ENCODE data around the gene PTPRE. TPM values are rescaled to one million over a fixed set of nuclear protein-coding genes. Genes with fewer than 3 reads are reported as not detected.

Gene PTPRE
- total RNA-seq, 1 donor from 2014 or later = 70.6 TPM

- Histone ChIP-seq H3K9me3 (no peaks in the 10 kb centered on the region), H3K4me1 (no peaks in the 10 kb centered on the region), H3K27me3 (no peaks in the 10 kb centered on the region), H3K27ac (no peak overlapping the region), H3K36me3 (no peaks in the 10 kb centered on the region), H3K4me3 (no peak overlapping the region)
- ATAC-seq (peak; percentile 50), DNase-seq (no peak)
- TF ChIP-seq CTCF (IDR thresholded peaks at IDR 0.05) = no peak
- intact Hi-C loops (cut with DNase I) = no loop called here
Observed at GRCh38 chr10:128095027-128095752, 188.3 kb downstream of the PTPRE start.

DNA sequence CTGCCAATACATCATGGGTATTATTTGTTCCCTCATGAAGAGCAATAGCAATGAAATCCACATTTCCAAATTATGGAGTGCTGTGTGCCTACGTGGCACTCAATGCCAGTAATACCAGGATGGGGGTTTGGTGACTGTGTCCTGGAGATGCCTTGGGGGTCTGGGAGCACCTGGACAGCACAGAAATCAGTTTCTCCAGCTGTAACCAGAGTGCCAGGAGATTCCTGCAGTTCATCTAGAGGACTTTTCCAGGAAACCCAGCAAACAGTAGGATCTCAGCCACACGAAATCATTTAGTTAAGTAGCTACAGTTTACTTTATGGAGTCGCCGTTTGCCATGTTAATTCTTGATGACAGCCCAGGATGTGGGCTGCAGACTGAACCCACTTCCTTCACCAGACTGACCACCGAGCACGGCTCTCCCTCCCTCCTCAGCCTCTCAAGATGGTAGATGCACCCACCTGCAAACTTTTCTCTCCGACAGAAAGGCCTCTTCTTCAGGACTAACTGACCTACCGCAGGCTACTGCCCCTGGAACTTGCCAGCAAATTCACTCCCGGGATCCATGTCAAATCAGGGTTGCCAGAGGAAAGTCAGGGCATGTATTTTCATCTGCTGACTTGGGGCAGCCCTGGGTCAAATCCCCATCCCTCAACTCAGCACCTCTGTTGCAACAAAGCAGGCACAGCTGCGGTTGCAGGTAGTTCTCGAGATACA, 189.0 kb downstream of the PTPRE start:
- ATAC-seq (no peak), DNase-seq (no peak)
- TF ChIP-seq CTCF (IDR thresholded peaks at IDR 0.05) = no peak
- H3K4me1 ChIP-seq = no peaks in the 10 kb centered on the region
- intact Hi-C loops (cut with DNase I) = no loop called here
- no peak overlapping the region for H3K4me3 ChIP-seq
- no peaks in the 10 kb centered on the region for H3K27me3 ChIP-seq
- H3K9me3 ChIP-seq = no peaks in the 10 kb centered on the region
- no peaks in the 10 kb centered on the region for H3K36me3 ChIP-seq
- H3K27ac ChIP-seq = no peak overlapping the region

- no peak for DNase-seq
- ATAC-seq = no peak
- intact Hi-C loops (cut with DNase I) = no loop called here
- no peak for TF ChIP-seq CTCF (IDR thresholded peaks at IDR 0.05)
- Histone ChIP-seq H3K4me1 (no peaks in the 10 kb centered on the region), H3K36me3 (no peaks in the 10 kb centered on the region), H3K27me3 (no peaks in the 10 kb centered on the region), H3K27ac (no peak overlapping the region), H3K4me3 (no peak overlapping the region), H3K9me3 (no peaks in the 10 kb centered on the region)
Observed at GRCh38 chr10:128096486-128097199, 189.7 kb downstream of the PTPRE start.

GRCh38 chr10:128097783-128098182, 190.9 kb downstream of the PTPRE start:
- Histone ChIP-seq H3K9me3 (no peaks in the 10 kb centered on the region), H3K4me1 (no peaks in the 10 kb centered on the region), H3K27ac (no peak overlapping the region), H3K4me3 (no peak overlapping the region), H3K36me3 (no peaks in the 10 kb centered on the region), H3K27me3 (no peaks in the 10 kb centered on the region)
- TF ChIP-seq CTCF (IDR thresholded peaks at IDR 0.05) = no peak
- intact Hi-C loops (cut with DNase I) = no loop called here
- ATAC-seq = no peak
- no peak for DNase-seq

DNA sequence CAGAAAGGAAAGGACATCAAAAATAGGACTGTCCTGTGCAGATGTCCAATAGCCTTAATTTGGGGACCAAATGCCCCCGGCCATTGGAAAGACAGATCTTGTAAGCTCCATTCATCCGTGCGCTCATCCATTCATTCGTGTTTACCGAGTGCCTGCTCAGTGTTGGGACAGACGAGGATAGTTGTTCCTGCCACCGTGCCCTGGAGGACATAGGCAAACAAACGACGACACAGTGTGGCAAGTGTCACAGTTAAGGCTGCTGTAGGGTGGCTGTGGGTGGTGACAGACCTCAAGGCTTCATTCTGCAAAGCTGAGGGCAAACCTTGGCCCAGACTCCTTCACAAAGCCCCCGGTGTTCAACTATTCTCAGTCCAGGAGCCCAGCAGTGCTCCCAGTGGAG, 191.7 kb downstream of the PTPRE start:
- ATAC-seq = no peak
- Histone ChIP-seq H3K4me1 (no peaks in the 10 kb centered on the region), H3K27ac (no peak overlapping the region), H3K9me3 (no peaks in the 10 kb centered on the region), H3K36me3 (no peaks in the 10 kb centered on the region), H3K27me3 (no peaks in the 10 kb centered on the region), H3K4me3 (no peak overlapping the region)
- DNase-seq = no peak
- no peak for TF ChIP-seq CTCF (IDR thresholded peaks at IDR 0.05)
- intact Hi-C loops (cut with DNase I) = no loop called here

Measured in upper lobe of right lung (tissue), 1 donor.